ENCODE measurements around the gene BEST4. TPM values are rescaled to one million over a fixed set of nuclear protein-coding genes. Genes with fewer than 3 reads are reported as not detected.

Gene BEST4
- total RNA-seq, 1 experiment from 2014 or later: not detected

- no peaks in the 10 kb centered on the region for H3K9me2 ChIP-seq (replicated peaks; ENCODE audit: low read length)
Measured at GRCh38 chr1:44760876-44761275, 27.1 kb downstream of the BEST4 start.

GRCh38 chr1:44759077-44759476, 28.9 kb downstream of the BEST4 start:
- Histone ChIP-seq H3K9ac (ENCODE audit: low read length) (no peak overlapping the region), H3K27ac (ENCODE audit: low read length) (no peak overlapping the region), H3K9me2 (replicated peaks; ENCODE audit: low read length) (no peaks in the 10 kb centered on the region), H3K79me2 (ENCODE audit: low read length) (no peaks in the 10 kb centered on the region), H3K27me3 (ENCODE audit: low read length) (no peaks in the 10 kb centered on the region), H3F3A (ENCODE audit: low read length, unreplicated experiment) (no peaks in the 10 kb centered on the region), H3K36me3 (ENCODE audit: low read depth, low read length) (peaks cover 85% of the 10 kb centered on the region), H3K4me3 (ENCODE audit: low read length) (no peak overlapping the region), H4K20me1 (ENCODE audit: low read length) (no peaks in the 10 kb centered on the region), H3K4me1 (ENCODE audit: insufficient read depth, low read length) (no peaks in the 10 kb centered on the region), H3K9me3 (ENCODE audit: low read length) (no peaks in the 10 kb centered on the region), H2AFZ (ENCODE audit: low read length) (no peak overlapping the region), H3K4me2 (ENCODE audit: low read length) (no peak overlapping the region)
- no peak for ATAC-seq
- POLR2A ChIA-PET (ENCODE audit: unreplicated experiment): no interaction called here
- no TSS peak for BruUV-seq (replicated peaks)
- intact Hi-C loops (cut with micrococcal nuclease): no loop called here
- TF ChIP-seq EZH2phosphoT487 (IDR thresholded peaks at IDR 0.05; ENCODE audit: borderline replicate concordance, low read length): no peak
- no peak for TF ChIP-seq EZH2 (IDR thresholded peaks at IDR 0.05; ENCODE audit: low read length, unreplicated experiment)
- no peak for TF ChIP-seq CTCF (conservative IDR thresholded peaks at IDR 0.05; ENCODE audit: low read depth, low read length)
- CTCF ChIA-PET: no interaction called here
- no peak for DNase-seq

More at GRCh38 chr1:44760876-44761275, 27.1 kb downstream of the BEST4 start:
- Histone ChIP-seq H3K36me3 (ENCODE audit: low read depth, low read length) (peaks cover 73% of the 10 kb centered on the region), H3K4me2 (ENCODE audit: low read length) (no peak overlapping the region), H3K4me3 (ENCODE audit: low read length) (no peak overlapping the region), H3K27me3 (ENCODE audit: low read length) (no peaks in the 10 kb centered on the region), H3F3A (ENCODE audit: low read length, unreplicated experiment) (no peaks in the 10 kb centered on the region), H3K9ac (ENCODE audit: low read length) (no peak overlapping the region), H2AFZ (ENCODE audit: low read length) (no peak overlapping the region), H3K4me1 (ENCODE audit: insufficient read depth, low read length) (no peaks in the 10 kb centered on the region), H3K79me2 (ENCODE audit: low read length) (no peaks in the 10 kb centered on the region), H3K9me3 (ENCODE audit: low read length) (no peaks in the 10 kb centered on the region), H4K20me1 (ENCODE audit: low read length) (no peaks in the 10 kb centered on the region), H3K27ac (ENCODE audit: low read length) (no peak overlapping the region)
- BruUV-seq (replicated peaks): no TSS peak
- TF ChIP-seq EZH2 (IDR thresholded peaks at IDR 0.05; ENCODE audit: low read length, unreplicated experiment): no peak
- no peak for TF ChIP-seq CTCF (conservative IDR thresholded peaks at IDR 0.05; ENCODE audit: low read depth, low read length)
- TF ChIP-seq EZH2phosphoT487 (IDR thresholded peaks at IDR 0.05; ENCODE audit: borderline replicate concordance, low read length): no peak
- DNase-seq: no peak
- ChIA-PET POLR2A (ENCODE audit: unreplicated experiment) (no interaction called here), CTCF (no interaction called here)
- ATAC-seq: no peak
- intact Hi-C loops (cut with micrococcal nuclease): no loop called here

- Histone ChIP-seq H3K4me1 (ENCODE audit: insufficient read depth, low read length) (no peaks in the 10 kb centered on the region), H3K27me3 (ENCODE audit: low read length) (no peaks in the 10 kb centered on the region), H3K4me2 (ENCODE audit: low read length) (no peak overlapping the region), H3K27ac (ENCODE audit: low read length) (no peak overlapping the region), H3K9me2 (replicated peaks; ENCODE audit: low read length) (no peaks in the 10 kb centered on the region), H2AFZ (ENCODE audit: low read length) (no peak overlapping the region), H3K79me2 (ENCODE audit: low read length) (no peaks in the 10 kb centered on the region), H4K20me1 (ENCODE audit: low read length) (no peaks in the 10 kb centered on the region), H3K9me3 (ENCODE audit: low read length) (no peaks in the 10 kb centered on the region), H3K4me3 (ENCODE audit: low read length) (no peak overlapping the region), H3K9ac (ENCODE audit: low read length) (no peak overlapping the region), H3K36me3 (ENCODE audit: low read depth, low read length) (peaks cover 83% of the 10 kb centered on the region), H3F3A (ENCODE audit: low read length, unreplicated experiment) (no peaks in the 10 kb centered on the region)
- BruUV-seq (replicated peaks): no TSS peak
- DNase-seq (no peak), ATAC-seq (no peak)
- CTCF ChIA-PET: no interaction called here
- no peak for TF ChIP-seq CTCF (conservative IDR thresholded peaks at IDR 0.05; ENCODE audit: low read depth, low read length)
- TF ChIP-seq EZH2 (IDR thresholded peaks at IDR 0.05; ENCODE audit: low read length, unreplicated experiment): no peak
- no peak for TF ChIP-seq EZH2phosphoT487 (IDR thresholded peaks at IDR 0.05; ENCODE audit: borderline replicate concordance, low read length)
- POLR2A ChIA-PET (ENCODE audit: unreplicated experiment): no interaction called here
- intact Hi-C loops (cut with micrococcal nuclease): no loop called here
Measured at GRCh38 chr1:44757420-44757819, 30.6 kb downstream of the BEST4 start.
